HG03571 (cell line): ENCODE data around the gene AOX1.
"Not testable (repeated sequence)": the region's sequence is repeated elsewhere in the genome, so short reads cannot be mapped to it uniquely, and the experiment has no call there.

Source experiments
- ATAC-seq: cut with Tn5 transposase; IDR thresholded peaks from one replicate; pipeline ENCODE4 v1.9.1; 2021; ENCODE audit not compliant: unreplicated experiment

AOX1 gene

DNA sequence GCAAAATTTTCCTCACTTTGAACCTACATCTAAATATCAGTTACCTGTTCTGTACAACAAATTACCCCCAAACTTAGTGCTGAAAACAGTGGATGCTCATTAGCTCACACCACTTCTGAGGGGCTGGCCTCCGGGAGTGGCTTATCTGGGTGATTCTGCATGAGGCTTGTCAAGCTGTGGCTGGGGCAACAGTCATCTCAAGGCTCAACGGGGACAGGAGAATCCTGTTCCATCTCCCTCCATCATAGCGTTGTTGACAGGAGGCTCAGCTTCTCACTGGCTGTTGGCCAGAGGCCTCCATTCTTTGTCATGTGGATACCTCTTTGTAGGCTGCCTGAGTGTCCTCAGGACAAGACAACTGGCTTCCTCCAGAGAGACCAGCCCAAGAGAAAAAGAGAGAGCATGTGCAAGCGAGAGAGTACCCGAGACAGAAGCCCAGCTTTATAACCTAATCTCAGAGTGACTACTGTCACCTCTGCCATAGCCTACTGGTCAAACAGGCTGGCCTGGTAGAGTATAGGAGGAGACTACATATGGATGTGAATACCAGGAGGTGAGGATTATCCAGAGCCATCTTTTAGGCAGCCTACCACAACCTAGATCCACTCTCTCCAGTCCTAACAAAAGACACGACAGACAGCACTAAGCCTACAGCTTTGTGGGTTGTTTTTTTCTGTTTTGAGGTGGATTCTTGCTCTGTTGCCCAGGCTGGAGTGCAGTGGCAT, 79.1 kb downstream of the AOX1 start:
- ATAC-seq, result no peak

DNA sequence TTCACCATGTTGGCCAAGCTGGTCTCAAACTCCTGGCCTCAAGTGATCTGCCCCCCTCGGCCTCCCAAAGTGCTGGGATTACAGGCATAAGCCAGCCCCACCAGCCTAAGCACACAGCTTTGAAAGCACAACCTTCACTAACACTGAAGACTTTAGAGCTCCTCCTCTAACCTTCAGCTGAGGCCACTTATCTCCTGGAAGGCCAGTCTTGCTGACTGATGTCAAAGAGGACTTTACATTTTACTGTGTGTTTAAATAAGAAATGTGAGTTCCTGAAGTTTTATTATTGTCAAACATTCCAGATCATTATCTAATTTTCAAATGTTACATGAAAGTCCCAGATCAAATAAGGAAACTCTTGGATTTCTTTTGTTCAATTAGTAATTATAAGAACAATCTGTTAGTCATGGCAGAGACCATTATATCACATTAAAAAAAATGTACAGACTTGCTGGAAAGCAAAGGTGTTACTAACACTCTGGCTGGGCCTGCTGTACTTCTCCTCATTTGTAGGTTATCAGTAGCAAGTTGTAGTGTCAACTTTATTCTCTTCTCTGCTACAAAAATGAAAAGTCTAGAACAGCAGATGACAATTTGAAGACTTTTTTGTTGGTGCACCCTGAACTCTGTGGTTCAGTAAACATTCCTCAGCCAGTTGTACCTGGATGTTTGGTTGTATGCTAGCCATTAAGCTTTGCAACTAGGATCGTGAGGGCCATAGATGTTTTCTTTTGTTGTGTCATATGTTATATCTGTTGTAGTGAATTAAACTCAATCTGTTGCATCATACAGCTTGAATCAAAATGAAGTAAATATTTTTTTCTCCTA, 80.0 kb downstream of the AOX1 start:
- ATAC-seq, result no peak

- no peak for ATAC-seq
These were observed 81.6 kb downstream of the AOX1 start for GRCh38 chr2:200667413-200667812.

GRCh38 chr2:200668478-200668877, 82.7 kb downstream of the AOX1 start:
- no peak for ATAC-seq

DNA sequence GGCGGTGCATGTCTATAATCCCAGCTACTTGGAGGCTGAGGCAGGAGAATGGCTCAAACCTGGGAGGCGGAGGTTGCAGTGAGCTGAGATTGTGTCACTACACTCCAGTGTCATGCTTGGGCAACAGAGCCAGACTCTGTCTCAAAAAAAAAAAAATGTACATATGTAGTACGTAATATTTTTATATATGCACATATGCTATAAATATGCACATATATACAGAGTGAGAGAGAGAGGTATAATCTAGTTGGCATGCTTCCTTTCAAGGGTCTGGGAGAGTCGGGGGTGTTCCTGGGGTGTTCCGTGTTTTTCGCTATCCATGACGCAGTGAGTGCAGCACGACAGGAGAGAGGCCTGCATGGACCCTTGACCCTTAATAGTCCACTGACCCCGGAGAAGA, 83.5 kb downstream of the AOX1 start:
- no peak for ATAC-seq

DNA sequence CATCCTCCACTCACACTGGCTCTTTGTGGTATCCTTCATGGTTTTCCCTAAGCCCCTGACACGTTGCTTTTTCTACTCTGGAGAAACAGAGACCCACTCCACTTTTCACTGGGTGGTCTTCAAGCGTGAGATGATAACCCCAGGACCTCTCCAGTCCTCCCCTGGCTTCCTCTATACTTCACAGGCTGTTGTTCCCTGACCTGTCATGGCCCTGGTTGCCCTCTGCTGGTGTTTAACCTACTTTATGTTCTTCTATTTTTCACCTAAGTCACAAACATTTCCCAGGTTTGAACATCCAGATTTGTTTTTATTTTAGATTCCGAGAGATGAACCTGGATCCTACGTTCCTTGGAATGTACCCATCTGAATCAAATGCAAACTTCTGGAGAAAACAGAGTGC, 84.5 kb downstream of the AOX1 start:
- ATAC-seq, result no peak

DNA sequence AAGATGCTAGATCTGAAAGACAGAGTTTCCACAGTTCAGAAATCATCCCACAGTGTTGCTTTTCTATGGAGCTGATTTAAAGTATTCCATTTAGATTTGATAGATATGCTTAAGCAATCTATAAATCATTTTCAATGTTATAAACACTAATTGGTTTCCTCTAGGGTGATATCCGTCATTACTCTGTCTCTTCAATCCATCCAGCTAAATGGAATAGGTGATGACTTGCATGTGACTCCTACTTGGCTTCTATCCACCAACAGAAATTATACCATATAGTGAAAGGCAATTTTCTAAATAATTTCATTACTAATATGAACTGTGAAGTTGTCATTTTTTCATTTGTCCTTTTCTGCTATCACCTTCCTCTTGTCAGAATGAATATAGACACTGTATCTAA, 84.9 kb downstream of the AOX1 start:
- ATAC-seq, result no peak

GRCh38 chr2:200673191-200673590, 87.4 kb downstream of the AOX1 start:
- no peak for ATAC-seq

- ATAC-seq, result no peak
These were observed 89.0 kb downstream of the AOX1 start for GRCh38 chr2:200674837-200675236.

- ATAC-seq, result no peak
These were observed 91.4 kb downstream of the AOX1 start for GRCh38 chr2:200677171-200677570.

DNA sequence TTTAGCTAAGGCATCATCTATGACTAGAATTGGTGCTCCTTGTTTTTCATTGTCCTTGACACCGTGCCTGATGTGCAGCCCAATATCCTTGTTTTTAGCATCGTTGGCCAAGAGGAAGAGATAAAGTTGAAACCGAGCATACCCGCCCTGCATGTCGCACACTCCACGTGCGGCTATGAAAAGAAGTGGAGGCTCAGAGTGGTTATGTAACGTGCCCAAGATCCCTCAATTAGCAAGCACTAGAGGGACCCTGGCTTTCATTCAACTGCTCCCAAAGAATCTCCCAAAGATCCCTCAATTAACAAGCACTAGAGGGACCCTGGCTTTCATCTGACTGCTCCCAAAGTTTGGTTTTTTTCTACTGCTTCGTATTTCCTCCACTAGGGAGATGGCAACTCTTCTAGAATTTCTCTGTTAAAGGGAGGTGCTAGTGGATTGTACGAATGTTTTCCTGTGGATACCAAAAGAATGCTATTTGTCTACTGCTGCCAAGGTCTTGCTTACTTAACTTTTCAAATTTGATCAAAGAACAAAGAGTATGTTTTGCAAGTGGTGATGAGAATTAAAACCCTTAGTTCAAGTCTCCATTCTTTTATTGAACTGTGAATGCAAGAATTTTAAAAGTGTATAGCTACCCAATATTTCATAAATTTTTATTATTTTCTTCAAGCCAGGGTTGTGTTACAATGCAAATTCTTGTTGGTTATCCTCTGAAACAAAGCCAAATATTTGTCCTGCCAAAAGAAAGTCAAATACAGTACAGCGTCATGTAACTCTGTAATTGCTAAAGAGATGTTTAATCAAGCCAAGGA, 92.1 kb downstream of the AOX1 start:
- no peak for ATAC-seq

DNA sequence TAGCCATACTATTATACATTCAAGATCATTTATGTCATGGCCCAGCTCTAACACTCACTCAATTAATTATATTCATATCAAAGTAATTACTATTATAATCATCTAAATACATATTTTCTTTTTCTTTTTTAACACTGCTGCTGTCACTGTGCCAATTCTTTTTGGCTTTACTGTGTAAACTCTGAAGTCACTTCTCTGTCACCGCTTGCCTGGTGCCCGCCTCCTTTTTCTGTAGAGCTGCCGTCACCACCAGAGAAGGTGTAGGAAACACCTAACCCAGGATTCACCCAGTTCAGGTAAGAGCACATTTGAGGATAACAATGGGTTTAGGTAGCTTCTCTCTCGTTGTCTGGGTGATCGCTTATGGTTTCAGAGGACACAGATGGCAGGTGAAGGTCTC, 93.3 kb downstream of the AOX1 start:
- ATAC-seq, result no peak

- no peak for ATAC-seq
These were observed 93.7 kb downstream of the AOX1 start for GRCh38 chr2:200679535-200679934.

DNA sequence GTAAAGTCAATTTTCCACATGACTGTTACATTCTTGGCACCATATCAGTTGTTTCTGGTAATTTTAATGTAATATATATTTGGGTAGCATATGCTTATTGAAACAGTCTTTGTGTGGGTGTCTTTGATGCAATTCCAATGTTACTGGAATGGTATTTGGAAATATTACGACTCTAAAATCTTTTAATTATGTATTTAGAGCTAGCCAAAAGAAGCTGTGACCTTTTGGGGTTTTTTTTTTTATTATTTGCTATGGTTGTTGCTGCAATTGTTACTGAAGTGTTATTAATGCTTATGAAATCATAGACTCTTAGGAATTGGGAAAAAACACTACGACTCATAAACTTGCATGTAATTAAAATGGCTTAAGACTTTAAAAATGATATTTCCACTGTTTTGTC, 95.9 kb downstream of the AOX1 start:
- no peak for ATAC-seq

- ATAC-seq, result not testable (repeated sequence)
These were observed 96.6 kb downstream of the AOX1 start for GRCh38 chr2:200682407-200682806.

GRCh38 chr2:200687922-200688920, 102.4 kb downstream of the AOX1 start:
- ATAC-seq, result no peak

- no peak for ATAC-seq
These were observed 103.3 kb downstream of the AOX1 start for GRCh38 chr2:200689115-200689514.

DNA sequence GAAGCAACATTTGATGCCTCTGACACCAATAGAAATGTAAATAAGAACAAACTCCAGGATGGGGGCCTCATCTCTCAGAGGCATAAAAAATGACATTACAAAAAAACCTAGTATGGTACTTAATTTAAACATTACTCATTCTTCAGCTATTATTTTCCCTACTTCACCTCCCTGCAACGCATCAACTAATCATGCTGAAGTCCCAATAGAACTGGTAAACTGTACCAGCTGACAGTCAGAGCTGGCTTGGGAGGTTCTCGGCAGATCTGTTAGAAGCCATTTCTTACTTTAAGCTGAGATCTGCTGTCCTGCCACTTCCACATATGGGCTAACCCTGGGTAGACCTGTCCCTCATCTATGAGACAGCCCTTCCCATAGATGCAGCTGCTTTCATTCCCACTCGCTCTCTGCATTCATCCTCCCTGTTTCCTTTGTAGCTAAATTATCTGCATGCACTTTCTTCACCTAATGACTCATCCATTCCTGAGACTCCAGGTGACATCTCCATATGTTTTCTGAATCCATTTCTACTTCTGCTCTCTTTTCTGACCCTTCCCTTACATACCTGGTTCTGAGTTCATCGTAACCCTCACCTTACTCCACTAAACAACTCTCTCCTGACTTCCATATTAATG, 108.1 kb downstream of the AOX1 start:
- no peak for ATAC-seq

- ATAC-seq, result no peak
These were observed 109.4 kb downstream of the AOX1 start for GRCh38 chr2:200695191-200695590.

DNA sequence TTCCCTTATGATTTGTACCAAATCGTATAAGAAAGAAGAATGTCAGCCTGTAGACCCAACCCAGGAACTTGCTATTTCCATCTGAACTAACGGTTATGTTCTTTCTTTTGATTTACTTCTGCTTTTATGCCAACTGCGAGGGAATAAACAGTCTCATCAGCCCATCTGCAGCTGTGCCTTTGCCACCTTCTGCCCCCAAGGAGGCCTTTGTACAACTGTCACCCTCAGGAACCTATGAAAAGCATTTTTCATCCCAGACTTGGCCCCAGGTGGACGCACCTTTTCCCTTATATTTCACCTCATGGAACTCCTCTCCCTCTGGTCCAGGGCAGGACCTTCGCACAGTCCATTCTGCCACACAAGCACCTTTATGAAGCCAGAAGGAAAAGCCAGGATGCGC, 109.8 kb downstream of the AOX1 start:
- no peak for ATAC-seq
